HG02870 (cell line): ENCODE data around the gene MICU1.
"Not testable (repeated sequence)": the region's sequence is repeated elsewhere in the genome, so short reads cannot be mapped to it uniquely, and the experiment has no call there.

ENCODE experiments used
- ATAC-seq: cut with Tn5 transposase; IDR thresholded peaks from one replicate; pipeline ENCODE4 v1.9.1; 2021; ENCODE audit warnings: mild to moderate bottlenecking, moderate library complexity; ENCODE audit not compliant: unreplicated experiment

MICU1 gene

DNA sequence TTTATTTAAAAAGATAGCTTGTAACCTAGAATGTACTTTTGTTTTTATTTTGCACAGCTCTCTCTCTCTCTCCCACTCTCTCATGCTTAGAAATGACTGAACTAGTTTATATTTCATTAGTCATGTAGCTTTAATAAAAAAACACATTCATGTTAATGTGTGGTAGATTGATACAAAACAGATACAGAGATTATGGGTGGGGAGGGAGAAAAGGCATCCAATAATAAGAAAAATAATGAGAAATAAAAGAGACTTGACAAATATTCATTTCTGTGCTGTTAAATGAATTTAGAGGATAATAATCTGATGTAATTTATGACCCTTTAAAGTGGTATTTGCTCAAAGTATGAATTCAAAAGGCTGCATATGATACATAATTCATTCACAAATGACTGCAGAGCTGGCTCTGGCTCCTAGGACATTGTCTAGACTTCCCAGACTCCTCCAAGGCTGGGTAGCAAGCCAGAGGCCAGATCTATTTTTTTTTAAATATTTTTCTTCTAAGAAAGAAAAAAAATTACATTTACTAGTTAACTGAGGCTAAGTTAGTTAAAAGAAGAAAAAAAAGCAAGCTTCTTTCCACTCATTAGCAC, 165.5 kb downstream of the MICU1 start:
- no peak for ATAC-seq

DNA sequence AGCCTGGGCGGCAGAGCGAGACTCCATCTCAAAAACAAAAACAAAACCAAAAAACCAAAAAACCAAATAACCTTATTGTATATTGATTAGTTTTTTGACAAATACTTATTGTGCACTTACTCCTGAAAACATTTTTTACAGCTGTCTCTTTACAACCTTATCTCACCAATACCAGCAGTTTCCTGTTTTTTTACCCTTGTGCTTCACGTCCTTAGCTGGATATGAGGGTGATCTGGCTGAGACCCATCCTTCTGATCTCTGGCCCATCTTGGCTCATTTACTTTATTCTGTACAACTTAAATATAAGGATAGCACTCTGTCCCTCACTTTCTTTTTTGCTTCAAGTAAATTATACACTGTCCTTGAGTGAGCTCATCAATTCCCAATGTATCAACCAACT, 166.6 kb downstream of the MICU1 start:
- ATAC-seq: no peak

DNA sequence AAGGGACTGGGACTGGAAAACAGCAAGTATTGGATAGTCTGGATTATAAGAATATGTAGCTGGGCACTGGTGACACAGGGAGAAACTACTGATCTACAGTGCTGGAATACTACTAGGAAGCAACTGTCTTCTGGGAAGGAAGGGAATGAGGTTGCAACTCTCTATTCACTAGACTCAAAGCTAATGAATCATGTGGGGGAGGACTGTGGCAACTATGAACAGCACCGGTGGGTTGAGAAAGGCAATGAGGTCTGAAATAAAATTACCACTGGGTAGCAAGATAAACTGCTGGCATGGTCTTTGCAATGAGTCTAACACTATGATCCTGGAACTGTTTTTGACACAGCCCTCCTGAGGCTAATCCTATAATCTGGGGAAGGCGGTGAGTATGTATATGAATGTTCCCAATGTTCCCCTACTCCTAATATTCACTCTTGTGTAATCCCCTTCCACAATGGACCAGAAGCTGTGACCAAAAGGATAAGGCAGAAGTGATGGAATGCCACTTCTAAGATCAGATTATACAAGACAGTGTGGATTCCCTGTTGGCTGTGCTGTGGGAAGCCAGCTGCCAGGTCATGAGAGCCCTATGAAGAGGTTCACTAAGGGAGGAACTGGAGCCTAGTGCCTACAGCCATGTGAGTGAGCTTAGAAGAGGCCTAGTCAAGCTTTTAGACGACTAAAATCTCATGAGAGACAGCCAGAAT, 169.8 kb downstream of the MICU1 start:
- ATAC-seq: no peak

DNA sequence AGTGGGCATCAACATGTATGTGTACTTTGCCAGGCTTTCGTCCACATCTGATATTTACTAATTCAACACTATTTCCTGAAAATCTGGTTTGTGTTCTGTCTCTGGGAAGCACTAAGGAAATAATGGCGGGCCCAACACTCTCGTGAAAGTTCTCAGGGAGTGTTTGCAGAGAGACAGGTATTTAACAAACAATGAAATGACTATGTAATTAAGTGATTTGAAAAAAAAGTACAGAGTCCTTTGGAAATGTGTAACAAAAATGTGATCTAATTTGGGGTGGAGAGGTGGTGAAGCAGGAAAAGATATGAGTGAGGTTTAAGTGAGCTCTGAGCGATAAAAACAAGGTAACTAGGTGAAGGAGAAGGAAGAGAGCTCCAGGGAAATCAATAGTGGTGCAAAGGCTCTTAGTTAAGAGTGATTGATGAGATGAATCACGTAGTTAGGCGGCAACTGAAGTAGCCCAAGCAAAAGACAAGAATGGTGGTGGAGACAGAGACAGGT, 175.9 kb downstream of the MICU1 start:
- no peak for ATAC-seq

DNA sequence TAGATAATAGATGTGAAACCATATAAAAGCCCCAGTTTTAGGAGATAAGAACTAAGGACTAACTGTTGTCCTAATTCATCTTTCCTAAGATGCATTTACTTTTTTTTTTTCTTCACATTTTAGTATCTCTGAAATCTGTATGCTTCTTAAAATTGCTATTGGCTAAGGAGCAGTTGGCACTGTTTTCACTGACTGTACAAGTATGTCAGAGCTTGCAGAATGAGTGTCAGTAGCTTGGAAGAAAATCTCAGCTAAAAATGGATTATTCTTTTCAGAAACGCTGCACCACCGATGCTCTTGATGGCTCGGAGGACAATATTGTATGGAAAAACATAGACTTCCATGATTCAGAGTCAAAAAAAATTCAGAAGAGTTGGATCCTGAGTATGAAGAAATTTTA, 180.0 kb downstream of the MICU1 start:
- ATAC-seq: no peak

DNA sequence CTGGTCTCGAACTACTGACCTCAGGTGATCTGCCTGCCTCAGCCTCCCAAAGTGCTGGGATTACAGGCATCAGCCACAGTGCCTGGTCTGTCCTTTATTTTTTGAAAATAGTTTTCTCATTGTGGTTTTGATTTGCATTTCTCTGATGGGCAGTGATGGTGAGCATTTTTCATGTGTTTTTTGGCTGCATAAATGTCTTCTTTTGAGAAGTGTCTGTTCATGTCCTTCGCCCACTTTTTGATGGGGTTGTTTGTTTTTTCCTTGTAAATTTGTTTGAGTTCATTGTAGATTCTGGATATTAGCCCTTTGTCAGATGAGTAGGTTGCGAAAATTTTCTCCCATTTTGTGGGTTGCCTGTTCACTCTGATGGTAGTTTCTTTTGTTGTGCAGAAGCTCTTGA, 182.9 kb downstream of the MICU1 start:
- ATAC-seq: not testable (repeated sequence)

DNA sequence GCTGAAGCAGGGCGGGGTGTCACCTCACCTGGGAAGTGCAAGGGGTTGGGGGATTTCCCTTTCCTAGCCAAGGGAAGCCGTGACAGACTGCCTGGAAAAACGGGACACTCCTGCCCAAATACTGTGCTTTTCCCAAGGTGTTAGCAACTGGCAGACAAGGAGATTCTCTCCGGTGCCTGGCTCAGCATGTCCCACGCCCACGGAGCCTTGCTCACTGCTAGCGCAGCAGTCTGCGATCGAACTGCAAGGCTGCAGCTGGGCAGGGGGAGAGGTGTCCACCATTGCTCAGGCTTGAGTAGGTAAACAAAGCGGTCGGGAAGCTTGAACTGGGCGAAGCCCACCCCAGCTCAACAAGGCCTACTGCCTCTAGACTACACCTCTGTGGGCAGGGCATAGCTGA, 190.3 kb downstream of the MICU1 start:
- ATAC-seq: no peak

DNA sequence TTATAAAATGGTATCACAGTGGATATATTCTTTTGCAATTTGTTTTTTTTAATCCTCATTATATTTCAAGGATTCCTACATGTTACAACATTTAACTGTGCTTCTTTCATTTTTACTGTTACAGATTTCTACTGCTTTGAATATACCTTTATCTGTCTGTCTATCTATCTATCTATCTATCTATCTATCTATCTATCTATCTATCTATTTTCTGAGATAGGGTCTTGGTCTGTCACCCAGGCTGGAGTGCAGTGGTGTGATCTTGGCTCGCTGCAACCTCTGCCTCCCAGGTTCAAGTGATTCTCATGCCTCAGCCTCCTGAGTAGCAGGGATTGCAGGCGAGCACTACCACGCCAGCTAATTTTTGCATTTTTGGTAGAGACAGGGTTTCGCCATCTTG, 194.9 kb downstream of the MICU1 start:
- ATAC-seq: not testable (repeated sequence)

DNA sequence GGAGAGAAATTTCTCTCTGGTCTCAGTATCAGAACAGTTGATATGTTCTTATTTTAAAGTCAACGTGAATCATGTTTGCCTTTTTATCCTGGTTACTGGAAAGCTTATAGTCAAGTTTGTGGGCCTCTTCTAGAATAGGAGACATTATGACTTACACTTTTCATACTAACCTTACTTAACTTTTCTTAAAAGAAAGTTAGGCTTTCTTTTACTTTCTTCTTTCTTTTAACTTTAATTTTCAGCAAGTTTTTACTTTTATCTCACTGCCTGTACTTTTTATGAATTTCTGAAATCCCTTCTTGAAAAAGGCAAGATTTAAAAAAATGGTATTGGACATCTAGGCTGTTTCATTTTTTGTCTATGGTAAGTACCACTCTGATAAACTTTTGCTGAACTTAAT, 195.9 kb downstream of the MICU1 start:
- no peak for ATAC-seq

DNA sequence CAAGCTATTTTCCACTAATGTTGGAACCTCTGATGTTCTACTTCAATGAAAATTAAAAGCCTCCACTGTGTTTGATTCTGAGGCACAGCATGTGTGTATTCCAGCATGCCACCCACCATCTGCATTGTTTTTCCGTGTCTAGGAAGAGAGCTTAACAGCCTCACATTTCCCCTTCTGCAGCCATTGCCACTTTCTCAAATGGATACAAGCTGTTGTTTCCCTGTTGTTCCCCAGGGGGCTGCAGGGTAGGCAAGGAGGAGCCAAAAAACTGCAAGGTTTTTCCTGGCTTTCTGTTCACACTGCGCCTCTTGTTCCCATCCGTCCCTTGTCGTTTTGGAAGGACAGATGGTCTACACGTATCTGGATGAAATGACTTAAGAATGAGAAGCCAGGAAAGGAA, 198.9 kb downstream of the MICU1 start:
- ATAC-seq: no peak

DNA sequence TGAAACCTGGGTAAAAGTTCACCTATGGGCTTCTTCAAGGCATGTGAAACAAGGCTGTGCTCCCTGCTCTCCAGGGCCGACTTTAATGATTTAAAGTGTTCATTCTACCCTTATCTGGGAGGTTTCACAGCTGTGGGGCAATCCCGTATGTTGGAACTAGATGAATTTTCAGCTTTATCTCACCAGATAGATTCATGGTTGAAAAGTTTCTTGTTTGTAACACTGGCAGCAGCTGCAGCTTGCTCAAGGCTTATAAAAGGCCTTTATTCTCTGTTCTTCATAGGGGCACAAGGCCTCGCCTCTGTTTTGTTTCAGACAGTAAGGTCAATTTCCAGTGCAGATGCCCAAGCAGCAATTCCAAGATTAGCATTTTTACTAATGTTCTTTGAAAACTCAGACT, 200.7 kb downstream of the MICU1 start:
- no peak for ATAC-seq

DNA sequence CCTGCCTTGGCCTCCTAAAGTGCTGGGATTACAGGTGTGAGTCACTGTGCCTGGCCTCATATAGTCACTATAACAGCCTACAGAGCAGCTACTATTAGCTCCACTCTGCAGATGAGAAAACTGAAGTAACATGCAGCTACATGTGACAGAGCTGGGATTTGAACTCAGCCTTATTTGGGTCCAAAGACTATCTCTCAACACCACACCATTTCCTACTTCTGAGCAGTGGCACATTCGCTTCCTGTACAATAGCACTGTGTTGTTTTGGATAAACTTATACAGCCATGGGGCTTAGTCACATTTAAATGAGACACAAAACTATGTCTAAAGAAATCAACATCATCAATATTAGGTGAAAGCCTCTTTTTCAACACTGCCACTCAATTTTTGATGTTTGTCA, 201.3 kb downstream of the MICU1 start:
- no peak for ATAC-seq

DNA sequence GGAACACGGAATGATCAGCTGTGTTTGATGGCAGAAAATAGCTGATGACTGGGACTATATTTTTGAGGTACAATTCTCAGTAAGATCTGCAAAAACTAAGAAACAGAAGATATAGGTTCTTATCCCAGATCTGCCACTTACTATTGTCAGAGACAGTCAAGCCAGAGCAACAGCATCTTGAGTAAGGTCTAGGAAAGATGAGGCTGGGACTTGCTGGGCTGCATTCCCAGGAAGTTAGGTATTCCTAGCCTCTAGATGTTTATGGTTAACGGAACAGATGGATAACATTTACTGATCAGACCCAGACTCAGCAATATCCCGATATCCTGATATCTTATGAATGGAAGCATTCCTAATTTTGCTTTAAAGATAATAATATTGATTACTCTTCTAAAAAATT, 202.5 kb downstream of the MICU1 start:
- ATAC-seq: no peak

DNA sequence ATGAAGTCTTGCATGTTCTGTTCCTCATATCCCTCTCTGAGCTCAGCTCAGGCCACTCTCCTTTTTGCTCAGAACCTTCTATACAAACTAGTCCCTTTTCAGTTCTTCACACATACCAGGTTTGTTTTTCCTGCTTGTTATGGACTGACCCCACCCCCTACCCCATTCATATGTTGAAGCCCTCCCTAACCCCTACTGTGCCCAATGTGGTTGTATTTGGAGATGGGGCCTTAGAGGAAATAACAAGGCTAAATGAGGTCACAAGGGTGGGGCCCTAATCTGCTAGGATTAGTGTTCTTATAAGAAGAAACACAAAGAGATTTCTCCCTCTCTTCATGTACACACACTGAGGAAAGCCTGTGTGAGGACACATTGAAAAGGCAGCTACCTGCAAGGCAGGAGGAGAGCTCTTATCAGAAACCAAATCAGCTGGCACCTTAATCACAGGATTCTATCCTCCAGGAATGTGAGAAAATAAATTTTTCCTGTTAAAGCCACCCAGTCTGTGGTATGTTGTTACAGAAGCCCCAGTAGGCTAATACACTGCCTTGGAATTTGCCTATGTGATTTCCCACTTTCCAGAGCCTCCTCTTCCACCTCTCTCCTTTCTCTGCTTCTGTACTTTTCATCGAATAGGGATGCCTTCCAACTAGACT, 203.9 kb downstream of the MICU1 start:
- ATAC-seq: no peak

DNA sequence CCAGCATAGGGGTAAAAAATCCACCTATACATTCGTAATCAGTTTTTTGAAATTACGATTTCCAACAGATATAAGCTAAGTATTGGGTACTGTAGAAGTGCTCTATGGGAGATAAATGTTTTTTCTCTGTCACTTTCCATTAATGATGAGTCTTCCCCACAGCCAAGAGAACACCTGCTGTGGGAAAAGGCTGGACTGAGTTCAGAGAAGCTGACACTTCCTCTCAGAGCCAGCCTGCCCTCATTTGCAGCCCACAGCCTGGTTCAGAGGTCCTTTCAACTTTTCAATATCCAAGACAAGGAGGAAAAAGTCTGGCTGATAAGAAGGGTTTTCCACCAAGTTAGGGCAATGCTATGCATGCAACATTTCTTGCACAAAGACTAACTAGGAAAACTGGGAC, 206.6 kb downstream of the MICU1 start:
- ATAC-seq: no peak

DNA sequence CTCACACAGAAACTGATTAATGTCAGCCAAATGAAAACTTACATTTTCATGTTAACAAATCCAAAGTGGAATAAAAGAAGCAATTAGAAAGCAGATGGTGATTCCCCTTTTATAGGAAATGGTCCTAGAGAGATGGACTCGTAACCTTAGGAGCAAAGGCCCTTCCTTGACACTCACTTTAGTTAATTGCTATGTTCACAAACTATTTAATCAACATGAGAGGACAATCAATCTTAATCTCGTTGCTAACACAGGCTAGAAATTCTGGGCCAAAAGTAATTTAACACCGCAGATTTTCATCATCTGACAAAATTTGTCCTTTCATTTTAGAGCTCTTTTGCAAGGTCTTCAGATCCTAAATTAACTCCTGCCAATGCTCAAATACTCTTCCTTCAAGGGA, 207.2 kb downstream of the MICU1 start:
- ATAC-seq: no peak

DNA sequence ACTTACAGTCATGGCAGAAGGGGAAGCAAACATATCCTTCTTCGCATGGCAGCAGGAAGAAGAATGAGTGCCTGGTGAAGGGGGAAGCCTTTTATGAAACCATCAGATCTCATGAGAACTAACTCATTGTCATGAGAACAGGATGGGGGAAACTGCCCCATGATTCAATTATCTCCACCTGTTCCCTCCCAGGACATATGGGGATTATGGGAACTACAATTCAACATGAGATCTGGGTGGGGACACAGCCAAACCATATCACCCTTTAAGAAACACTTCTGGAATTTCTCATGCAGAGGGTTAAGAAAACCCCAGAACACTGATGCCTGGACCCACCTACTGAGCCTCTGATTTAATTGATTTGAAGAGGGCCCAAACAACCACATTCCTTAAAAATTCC, 207.9 kb downstream of the MICU1 start:
- no peak for ATAC-seq

DNA sequence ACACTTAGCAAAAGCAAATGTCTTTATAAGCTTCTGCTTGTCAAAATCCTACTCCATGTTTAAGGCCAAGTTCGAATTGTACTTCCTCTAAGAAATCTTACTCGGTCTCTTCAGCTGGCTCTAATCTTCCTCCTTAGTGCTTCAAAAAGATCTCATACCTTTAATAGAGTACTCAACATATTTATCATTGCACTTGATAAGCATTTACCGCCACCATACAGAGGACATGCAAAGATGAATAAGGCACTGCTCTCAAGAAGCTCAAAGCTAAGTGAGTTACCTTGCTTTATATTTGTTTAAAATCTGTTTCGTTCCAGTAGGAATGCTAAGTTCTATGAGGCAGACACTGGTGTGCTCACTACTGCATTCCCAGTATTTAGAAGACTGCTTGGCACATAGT, 209.2 kb downstream of the MICU1 start:
- ATAC-seq: no peak

DNA sequence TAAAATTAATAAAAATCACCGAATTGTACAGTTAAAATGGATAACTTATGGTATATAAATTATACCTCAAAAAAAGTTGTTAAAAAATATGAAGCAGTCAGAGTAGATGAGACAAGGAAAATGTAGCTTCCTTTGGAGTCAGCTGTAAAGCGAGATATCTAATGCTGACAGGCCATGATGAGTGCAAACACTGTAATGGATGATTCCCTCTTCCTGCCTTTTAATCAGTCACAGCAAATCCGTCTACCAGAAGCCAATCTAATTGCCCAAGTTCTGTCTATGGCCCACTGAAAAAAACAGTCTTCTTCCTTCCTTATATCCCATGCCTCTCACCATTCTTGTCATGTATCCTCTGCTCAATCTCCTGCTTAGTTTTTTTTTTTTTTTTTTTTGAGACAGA, 211.2 kb downstream of the MICU1 start:
- no peak for ATAC-seq

DNA sequence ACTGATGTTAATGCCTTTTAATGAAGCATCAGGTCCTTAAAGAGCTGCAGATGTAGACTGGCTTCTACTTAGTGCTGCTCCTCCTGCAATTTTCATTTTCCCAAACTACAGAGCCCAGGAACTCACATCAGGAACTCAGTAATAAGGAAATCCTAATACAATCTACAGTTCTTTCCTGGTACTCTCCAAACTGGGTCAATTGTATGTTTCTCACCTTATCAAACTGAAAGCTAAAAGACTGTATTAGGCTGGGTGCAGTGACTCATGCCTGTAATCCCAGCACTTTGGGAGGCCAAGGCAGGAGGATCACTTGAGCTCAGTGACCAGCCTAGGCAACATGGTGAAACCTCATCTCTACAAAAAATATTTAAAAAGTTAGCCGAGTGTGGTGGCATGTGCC, 216.7 kb downstream of the MICU1 start:
- no peak for ATAC-seq

DNA sequence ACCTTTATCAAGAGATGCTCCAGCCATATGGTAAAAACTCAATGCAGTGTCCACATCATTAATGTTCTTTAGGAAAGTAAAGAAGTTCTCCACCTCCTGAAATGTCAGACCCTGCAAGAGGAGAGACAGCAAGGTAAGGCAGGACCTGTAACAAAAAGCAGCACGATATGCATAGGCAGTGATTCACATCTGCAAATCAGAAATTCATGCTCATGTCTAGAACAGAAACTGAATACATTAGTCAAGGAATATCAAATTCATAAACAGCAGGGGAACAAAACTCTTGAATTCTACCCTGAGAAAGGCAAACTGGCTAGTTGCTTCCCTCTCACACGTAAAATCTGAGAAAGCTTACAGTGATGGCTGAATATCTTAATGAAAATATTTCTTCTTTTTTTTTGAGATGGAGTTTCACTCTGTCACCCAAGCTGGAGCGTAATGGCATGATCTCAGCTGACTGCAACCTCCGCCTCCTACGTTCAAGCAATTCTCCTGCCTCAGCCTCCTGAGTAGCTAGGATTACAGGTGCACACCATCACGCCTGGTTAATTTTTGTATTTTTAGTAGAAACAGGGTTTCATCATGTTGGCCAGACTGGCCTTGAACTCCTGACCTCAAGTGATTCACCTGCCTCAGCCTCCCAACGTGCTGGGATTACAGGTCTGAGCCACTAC, 217.8 kb downstream of the MICU1 start:
- ATAC-seq: no peak

DNA sequence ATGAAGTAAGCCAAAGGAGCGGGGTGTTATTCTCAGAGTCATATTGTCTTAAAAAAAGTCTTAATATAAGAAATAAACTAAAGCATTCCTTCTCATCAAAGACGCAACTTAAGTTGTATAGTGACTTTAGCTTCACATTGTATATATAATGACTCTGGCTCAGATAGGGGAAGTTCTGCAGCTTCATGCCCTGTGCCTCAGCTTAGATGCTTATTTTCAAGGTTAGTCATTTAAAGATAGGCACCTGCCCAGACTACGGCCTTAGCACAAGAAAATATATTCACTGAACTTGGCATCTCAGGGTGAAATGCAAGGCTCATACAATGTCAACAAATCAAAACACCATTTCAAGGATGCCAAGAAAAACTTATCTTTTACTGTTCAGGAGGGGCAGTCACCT, 218.4 kb downstream of the MICU1 start:
- peak; percentile 67 for ATAC-seq
